ENCODE results near the gene TAF1B.

DNA sequence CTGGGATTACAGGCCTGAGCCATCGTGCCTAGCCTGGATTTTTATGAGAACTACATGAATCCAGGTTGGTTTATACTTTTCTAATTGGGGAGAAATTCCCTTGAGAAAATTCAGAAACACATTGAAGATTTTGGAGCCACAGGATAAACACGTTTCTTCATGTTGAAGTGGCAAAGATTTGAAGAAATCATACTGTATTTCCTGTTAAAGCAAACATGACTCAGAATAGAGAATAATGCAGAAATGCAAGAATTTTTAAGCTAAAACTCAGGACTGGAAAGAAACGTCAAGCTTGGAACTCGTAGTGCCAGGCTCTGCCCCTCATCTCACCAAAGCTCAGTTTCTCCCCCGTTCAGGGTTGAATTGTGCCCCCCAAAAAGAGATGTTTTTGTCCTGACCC is 32.1 kb upstream of the TAF1B start:
- TF ChIP-seq ZBTB7A (IDR thresholded peaks at IDR 0.05; ENCODE audit: low read depth) (no peak), EP300 (IDR thresholded peaks at IDR 0.05; ENCODE audit: borderline replicate concordance) (no peak), REST (IDR thresholded peaks at IDR 0.05; ENCODE audit: low read depth) (no peak), TCF12 (IDR thresholded peaks at IDR 0.05; ENCODE audit: low read depth) (no peak), USF1 (IDR thresholded peaks at IDR 0.05) (no peak), YY1 (IDR thresholded peaks at IDR 0.05; ENCODE audit: low read depth) (no peak), EGR1 (IDR thresholded peaks at IDR 0.05) (no peak), TAF1 (IDR thresholded peaks at IDR 0.05; ENCODE audit: low read depth) (no peak), NFIC (IDR thresholded peaks at IDR 0.05) (no peak), CREB1 (IDR thresholded peaks at IDR 0.05; ENCODE audit: low read depth) (no peak), RAD21 (IDR thresholded peaks at IDR 0.05; ENCODE audit: low read depth) (no peak), TEAD4 (IDR thresholded peaks at IDR 0.05) (no peak)
- TF ChIP-seq, protein P1, sequence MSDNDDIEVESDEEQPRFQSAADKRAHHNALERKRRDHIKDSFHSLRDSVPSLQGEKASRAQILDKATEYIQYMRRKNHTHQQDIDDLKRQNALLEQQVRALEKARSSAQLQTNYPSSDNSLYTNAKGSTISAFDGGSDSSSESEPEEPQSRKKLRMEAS (IDR thresholded peaks at IDR 0.05), result no peak

Measured in Ishikawa (cell line).